HCEC 1CT (cell line): Measurements from ENCODE around the gene MLYCD.

Source experiments
- DNase-seq: peaks from one replicate; pipeline ENCODE4 v3.0.0-alpha.2; 2017

Gene MLYCD

GRCh38 chr16:83898463-83899271 lies at the start of gene MLYCD:
Gene MLYCD (plus strand): TSS chr16:83899115. CDS start chr16:83899145, 30 bp downstream.
- peak; percentile 31 for DNase-seq

DNA sequence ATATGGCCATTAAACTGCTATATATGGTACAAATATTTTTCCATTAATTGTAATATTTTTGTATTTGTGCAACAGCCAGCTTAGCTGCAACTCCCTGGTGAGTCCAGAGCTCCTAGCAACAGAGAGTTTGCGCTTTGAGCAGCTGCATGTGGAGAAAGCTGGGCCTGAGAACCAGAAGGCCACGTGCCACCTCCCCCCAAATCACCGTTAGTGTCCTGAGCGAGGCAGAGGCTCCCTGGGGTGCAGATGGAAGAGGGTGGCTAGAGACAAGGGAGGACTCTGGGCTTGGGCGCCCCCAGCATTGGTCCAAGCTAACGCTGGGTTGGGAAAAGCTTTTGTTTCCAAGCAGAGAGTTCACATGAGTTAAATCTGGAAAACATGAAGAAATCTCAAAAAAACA lies 49.5 kb upstream of the MLYCD start:
- DNase-seq: no peak

DNA sequence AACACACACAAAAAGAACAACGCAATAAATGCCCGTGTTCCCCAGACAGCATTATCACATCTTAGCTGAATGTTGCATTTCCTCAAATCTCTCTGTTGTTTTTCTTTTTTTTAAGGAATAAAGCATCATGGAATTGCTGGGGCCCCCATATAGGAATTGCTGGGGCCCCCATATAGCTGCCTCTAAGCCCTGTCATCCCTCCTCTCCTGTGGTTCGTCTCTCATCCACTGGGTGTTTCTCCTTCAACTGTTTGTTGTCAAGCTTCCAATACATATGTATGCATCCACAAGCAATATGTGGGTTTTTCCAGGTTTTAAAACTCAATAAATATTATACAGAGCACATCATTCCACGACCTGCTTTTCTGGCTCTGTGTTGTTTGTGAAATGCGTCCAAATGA lies 48.0 kb upstream of the MLYCD start:
- DNase-seq: no peak

DNA sequence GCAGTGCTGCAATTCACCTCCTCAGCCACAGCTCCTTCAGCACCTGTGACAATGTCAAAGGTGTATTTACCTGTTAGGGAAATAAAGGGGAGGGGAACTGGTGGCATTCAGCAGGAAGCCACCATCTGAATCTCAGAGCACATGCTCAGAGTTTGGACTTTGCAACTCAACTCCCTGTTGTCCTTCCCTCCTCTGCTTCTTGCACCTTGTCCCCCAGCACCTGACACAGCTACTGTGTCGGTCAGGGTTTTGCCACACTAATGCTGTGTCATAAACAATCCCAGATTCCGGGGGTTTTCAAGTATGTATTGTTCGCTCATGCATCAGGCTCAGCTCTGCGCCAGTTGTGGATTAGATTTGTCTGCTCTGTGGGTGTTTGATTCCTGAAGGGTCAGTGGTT lies 47.4 kb upstream of the MLYCD start:
- no peak for DNase-seq

GRCh38 chr16:83852774-83853173 lies 46.1 kb upstream of the MLYCD start:
- DNase-seq: no peak

DNA sequence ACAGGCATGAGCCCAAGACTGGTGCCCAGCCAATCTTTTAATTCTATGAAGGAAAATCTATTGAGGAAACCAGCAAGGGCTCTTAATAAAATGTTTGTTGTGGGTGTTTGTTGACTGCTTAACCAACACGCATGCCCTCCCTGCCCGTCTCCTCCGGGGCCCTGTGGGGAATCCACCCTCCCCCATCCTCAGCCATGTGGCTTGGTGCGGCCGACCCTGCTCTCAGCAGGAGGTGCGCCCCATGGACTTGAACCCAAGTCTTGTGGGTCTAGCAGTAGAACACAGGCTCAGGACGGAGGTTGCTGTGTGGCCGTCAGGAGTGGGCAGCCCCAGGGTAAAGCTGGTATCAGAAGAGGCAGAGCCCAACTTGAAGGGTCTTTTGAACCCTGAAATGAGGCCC lies 45.1 kb upstream of the MLYCD start:
- no peak for DNase-seq

- no peak for DNase-seq
Observed at GRCh38 chr16:83854420-83854819, 44.5 kb upstream of the MLYCD start.

DNA sequence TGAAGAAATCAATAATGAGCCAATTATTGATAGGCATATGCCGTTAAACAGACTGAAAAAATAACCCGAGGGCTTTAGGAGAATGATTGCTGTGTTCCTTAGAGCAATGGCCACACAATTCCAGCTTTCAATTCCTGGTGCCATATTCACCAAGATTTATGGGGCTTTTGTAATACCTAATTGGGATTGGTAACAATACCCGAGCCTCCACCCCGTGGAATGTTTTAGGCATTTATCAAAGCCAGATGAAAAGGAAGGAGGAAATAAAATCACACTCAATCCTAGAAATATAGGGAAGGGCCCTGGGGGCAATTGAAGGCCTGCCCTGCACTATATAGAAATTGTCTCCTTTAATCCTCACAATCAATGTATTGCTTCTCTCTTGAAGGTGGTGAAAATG lies 42.1 kb upstream of the MLYCD start:
- no peak for DNase-seq

GRCh38 chr16:83859265-83859664 lies 39.6 kb upstream of the MLYCD start:
- DNase-seq: no peak

DNA sequence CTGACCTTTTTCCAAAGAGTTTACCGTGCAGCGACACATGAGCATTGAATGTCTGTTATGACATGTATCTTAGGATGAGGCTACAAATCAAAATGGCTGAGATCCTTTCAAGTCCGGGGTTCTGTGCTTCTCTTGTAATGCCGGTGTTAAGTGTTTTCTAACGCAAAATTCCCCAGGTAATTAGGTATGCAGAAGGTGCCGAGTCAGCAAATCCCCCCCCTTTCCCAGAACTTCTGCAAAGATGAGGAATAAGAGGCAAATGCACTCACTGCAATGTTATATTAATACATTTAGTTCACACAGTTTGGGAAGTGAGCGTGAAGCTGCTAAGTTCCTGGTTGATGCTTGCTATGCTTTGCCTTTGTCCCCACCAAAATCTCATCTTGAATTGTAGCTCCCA lies 36.3 kb upstream of the MLYCD start:
- DNase-seq: no peak

DNA sequence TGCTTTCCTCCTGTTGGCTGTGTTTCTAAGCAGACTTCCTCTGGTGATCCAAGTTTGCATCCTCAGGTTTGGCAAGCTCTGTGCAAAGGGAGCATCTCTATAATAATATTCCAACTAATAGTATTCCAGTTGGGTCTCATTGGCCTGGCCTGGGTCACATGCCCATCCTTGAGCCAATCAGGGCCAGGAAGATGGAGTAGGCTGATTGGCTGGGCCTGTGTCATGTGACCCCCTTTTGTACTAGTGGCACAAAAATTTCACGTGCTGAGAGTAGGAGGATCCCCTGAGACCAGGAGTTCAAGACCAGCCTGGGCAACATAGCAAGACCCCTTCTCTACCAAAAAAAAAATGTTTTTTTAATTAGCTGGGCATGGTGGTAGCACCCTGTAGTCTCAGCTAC lies 35.2 kb upstream of the MLYCD start:
- DNase-seq: no peak

- DNase-seq: no peak
Observed at GRCh38 chr16:83870830-83871229, 28.1 kb upstream of the MLYCD start.

DNA sequence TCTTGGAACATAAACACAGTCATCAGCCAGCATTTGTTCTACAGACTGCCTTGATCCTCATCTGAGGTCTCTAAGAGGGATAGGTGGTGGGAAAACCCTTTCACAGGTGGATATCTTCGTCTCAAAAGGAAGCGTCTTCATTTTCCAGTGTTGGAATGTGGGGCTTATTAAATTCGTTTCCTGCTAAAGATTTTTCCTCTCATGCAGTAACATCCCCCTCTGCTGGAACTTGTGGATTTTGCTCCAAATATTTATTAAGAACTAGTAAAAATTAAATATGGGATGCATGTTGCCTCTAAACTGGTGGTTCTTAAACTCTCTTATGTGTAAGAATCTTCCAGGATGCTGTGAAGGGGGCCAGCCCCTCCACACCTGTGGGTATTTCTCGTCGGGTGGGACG lies 20.1 kb upstream of the MLYCD start:
- DNase-seq: peak; percentile 41

GRCh38 chr16:83882163-83882885 lies 16.6 kb upstream of the MLYCD start:
- DNase-seq: no peak

- DNase-seq: no peak
Observed at GRCh38 chr16:83886199-83886971, 12.5 kb upstream of the MLYCD start.

- no peak for DNase-seq
Observed at GRCh38 chr16:83887080-83887479, 11.8 kb upstream of the MLYCD start.

DNA sequence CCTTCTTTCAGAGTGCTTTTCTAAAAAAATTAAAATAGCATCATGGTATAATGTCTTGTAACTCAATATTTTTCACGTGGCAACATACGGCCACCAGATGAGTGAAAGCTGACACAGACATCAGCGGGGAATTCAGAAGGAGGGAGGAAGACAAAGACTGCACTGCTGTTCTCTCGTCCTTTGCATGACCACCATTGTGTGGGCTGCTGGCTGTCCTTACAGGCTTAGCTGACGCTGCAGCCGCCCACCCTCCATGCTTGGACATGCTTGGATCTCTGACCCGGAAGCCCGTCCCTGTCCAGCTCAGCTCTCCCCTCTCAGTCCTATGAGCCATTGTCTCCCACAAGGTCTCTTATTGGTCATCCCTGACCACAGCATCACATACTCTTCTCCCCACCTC lies 11.4 kb upstream of the MLYCD start:
- DNase-seq: no peak

DNA sequence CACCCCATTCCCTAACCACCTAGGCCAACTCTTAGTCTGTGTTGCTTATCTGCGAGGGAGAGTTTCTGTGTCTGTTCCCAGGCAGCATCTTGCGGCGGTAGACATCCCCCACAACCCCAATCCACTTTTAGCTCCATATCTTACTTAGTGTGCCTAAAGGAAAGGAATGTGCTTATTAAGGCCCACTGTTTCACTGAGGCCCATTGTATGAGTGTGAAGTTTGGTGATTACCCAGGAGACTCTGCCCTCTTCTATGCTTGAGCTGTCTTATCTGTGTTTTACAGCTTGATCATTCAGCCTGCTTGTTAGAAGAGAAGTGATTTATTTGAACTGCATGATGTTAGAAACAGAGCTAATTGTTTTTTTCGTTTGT lies 10.3 kb upstream of the MLYCD start:
- no peak for DNase-seq

DNA sequence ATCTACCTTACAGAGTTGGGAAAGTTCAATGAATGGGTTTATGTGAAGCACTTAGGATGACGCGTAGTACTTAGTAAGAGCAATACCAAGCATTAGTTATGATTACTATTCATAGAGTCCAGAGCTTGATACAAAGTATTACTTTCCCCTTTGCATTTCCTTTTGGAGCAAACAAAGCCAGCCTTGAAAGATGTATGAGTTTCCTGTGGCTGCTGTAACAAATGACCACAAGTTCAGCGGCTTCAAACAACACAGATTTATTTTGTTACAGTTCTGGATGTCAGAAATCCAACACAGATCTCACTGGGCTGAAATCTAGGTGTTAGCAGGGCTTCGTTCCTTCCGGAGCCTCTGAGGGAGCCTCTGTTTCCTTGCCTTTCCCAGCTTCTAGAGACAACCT lies 8.6 kb upstream of the MLYCD start:
- no peak for DNase-seq

GRCh38 chr16:83891742-83892141 lies 7.2 kb upstream of the MLYCD start:
- DNase-seq: no peak

DNA sequence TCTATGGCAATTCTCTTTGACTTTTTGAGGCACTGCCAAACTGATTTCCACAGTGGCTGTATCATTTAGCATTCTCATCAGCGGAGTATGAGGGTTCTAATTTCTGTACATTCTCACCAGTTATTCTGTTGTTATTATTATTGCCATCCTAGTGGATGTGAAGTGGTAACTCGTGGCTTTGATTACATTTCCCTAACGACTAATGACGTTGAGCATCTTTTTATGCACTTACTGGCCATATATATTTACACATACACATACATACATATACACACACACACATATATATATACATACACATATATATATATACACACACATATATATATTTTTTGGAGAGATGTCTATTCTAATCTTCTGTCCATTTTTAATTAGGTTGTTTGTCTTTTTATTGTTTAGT lies 3.7 kb upstream of the MLYCD start:
- no peak for DNase-seq

DNA sequence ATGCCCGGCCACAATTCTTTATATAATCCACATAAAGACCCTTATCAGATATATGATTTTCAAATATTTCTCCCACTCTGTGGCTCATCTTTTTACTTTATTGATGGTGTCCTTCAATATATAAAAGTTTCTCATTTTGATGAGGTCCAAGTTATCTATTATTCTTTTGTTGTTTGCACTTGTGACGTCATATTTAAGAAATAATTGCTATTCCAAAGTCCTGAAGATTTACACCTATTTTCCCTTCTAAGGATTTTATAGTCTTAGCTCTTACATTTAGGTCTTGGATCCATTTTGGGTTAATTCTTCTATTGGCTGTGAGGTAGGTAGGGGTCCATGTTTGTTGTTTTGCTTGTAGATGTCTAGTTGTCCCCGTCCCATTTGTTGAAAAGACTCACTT lies 3.0 kb upstream of the MLYCD start:
- no peak for DNase-seq

DNA sequence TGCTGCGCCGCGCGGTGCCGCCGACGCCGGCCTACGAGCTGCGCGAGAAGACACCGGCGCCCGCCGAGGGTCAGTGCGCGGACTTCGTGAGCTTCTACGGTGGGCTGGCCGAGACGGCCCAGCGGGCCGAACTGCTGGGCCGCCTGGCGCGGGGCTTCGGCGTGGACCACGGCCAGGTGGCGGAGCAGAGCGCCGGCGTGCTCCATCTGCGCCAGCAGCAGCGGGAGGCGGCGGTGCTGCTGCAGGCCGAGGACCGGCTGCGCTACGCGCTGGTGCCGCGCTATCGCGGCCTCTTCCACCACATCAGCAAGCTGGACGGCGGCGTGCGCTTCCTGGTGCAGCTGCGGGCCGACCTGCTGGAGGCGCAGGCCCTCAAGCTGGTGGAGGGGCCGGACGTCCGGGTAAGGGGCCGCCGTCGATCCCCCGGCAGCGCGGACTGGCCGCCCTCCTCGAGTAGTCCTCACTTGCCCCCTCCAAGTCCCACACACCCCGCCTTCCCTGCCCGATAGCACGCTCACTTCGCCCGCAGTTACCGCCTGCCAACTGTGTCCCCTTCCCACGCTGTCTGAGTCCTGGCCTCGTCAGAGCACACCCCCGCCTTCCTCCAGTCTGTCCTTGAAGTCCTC lies 470 bp downstream of the MLYCD start:
- DNase-seq: peak; percentile 19
